GM23338 (cell line): Measurements from ENCODE around the gene EID2B.

Experiments used
- CREB1 ChIP-seq: fragments of 250-450 bp; sonication (Bioruptor Pico); IDR thresholded peaks from 2 replicates; pipeline ENCODE4 v1.5.0; 2020; ENCODE audit warnings: low read depth, mild to moderate bottlenecking, moderate library complexity
- CTCF ChIP-seq, 2 experiments: fragments of 200-600 bp in 1 of 2; sonication (generic) in 1 of 2; conservative IDR thresholded peaks; 2 replicates each; pipeline versions ENCODE4 v1.5.1 to v1.6.1; 2016 to 2017; ENCODE audit warnings: antibody characterized with exemption in 2 of 2, low read depth in 2 of 2, mild to moderate bottlenecking in 2 of 2, moderate library complexity in 1 of 2
- NANOG ChIP-seq: IDR thresholded peaks from 2 replicates; pipeline ENCODE4 v1.6.1; 2016; ENCODE audit warnings: antibody characterized with exemption, borderline replicate concordance
- POLR2AphosphoS5 ChIP-seq: IDR thresholded peaks from 2 replicates; pipeline ENCODE4 v1.6.1; 2016; ENCODE audit warnings: antibody characterized with exemption, low read depth
- REST ChIP-seq: IDR thresholded peaks from one replicate; pipeline ENCODE4 v1.6.1; 2018; ENCODE audit warnings: antibody characterized with exemption; ENCODE audit not compliant: unreplicated experiment
- ZNF114 ChIP-seq: fragments of 250-450 bp; sonication (Bioruptor Pico); IDR thresholded peaks from 2 replicates; pipeline ENCODE4 v1.5.0; 2020; ENCODE audit warnings: mild to moderate bottlenecking, moderate library complexity

- TF ChIP-seq CTCF (conservative IDR thresholded peaks at IDR 0.05; ENCODE audit: low read depth in 2 of 2): no peak
- TF ChIP-seq REST: no peak
- TF ChIP-seq NANOG: no peak
- TF ChIP-seq ZNF114 (CRISPR knock-in tag): no peak
- no peak for TF ChIP-seq POLR2AphosphoS5
- TF ChIP-seq CREB1 (CRISPR knock-in tag): no peak
Observed at GRCh38 chr19:39563408-39563807, 30.8 kb upstream of the EID2B start.
